Naive thymus-derived CD8-positive, alpha-beta T cell (primary cell): Measurements from ENCODE around the gene MAP3K4. TPM values are rescaled to one million over a fixed set of nuclear protein-coding genes. Genes with fewer than 3 reads are reported as not detected.

Experiments
- ATAC-seq, 2 donors: fragments of 150-1000 bp; cut with Tn5 transposase in 1 of 2; sonication (Bioruptor Pico), chemical (Tn5 transposase) in 1 of 2; 1 replicate in 1 of 2; 2 replicates in 1 of 2; pipeline ENCODE4 v1.10.0; 2021; ENCODE audit warnings: mild to moderate bottlenecking in 2 of 2, moderate library complexity in 2 of 2
- POLR2A ChIA-PET: fragments of 350-600 bp; sonication (Branson Sonifier 250); formaldehyde crosslinking; loops from one replicate; lab custom pipeline; 2021; ENCODE audit warnings: antibody characterized with exemption; lab: Charles Lee
- DNase-seq, 10 donors: peaks; one replicate each; pipeline versions ENCODE4 v3.0.0 to v3.0.0-alpha.2; 2020 to 2022
- H3K27ac Mint-ChIP-seq, 10 donors: one replicate each; pipeline ENCODE4 v1.8.0; 2020 to 2022; ENCODE audit warnings: mild to moderate bottlenecking in 10 of 10, mixed read lengths in 10 of 10, moderate library complexity in 4 of 10, inconsistent platforms in 1 of 10
- H3K27me3 Mint-ChIP-seq, 5 donors: one replicate each; pipeline ENCODE4 v1.8.0; 2021 to 2022; ENCODE audit warnings: mixed read lengths in 5 of 5
- H3K36me3 Mint-ChIP-seq, 3 donors: one replicate each; pipeline ENCODE4 v1.8.0; 2020 to 2022; ENCODE audit warnings: mixed read lengths in 3 of 3, mild to moderate bottlenecking in 2 of 3, inconsistent platforms in 1 of 3
- H3K4me1 Mint-ChIP-seq, 4 donors: one replicate each; pipeline ENCODE4 v1.8.0; 2021 to 2022; ENCODE audit warnings: mixed read lengths in 4 of 4
- H3K4me3 Mint-ChIP-seq, 10 donors: one replicate each; pipeline ENCODE4 v1.8.0; 2020 to 2022; ENCODE audit warnings: mild to moderate bottlenecking in 10 of 10, mixed read lengths in 10 of 10, moderate library complexity in 6 of 10, inconsistent platforms in 1 of 10
- H3K9me3 Mint-ChIP-seq, 9 donors: one replicate each; pipeline ENCODE4 v1.8.0; 2020 to 2022; ENCODE audit warnings: mixed read lengths in 9 of 9, mild to moderate bottlenecking in 3 of 9, inconsistent platforms in 1 of 9, moderate library complexity in 1 of 9
- polyA plus RNA-seq, 3 donors: library from polyadenylated mRNA; unstranded; fragments of 300-500 nt; fragmentation: Illumina TruSeq; gene quantifications; one replicate each; pipeline ENCODE4 v1.2.3, GENCODE V29; 2021
- total RNA-seq, 8 experiments: library from RNA in 2 of 8; stranded (reverse) in 2 of 8; gene quantifications; one replicate each; pipeline ENCODE4 v1.2.3 and lab custom pipeline; 2021 to 2026

The MAP3K4 gene
- total and polyA plus RNA-seq, 5 experiments from 2014 or later, result 4.2 to 63.8 (median 13.5) TPM

DNA sequence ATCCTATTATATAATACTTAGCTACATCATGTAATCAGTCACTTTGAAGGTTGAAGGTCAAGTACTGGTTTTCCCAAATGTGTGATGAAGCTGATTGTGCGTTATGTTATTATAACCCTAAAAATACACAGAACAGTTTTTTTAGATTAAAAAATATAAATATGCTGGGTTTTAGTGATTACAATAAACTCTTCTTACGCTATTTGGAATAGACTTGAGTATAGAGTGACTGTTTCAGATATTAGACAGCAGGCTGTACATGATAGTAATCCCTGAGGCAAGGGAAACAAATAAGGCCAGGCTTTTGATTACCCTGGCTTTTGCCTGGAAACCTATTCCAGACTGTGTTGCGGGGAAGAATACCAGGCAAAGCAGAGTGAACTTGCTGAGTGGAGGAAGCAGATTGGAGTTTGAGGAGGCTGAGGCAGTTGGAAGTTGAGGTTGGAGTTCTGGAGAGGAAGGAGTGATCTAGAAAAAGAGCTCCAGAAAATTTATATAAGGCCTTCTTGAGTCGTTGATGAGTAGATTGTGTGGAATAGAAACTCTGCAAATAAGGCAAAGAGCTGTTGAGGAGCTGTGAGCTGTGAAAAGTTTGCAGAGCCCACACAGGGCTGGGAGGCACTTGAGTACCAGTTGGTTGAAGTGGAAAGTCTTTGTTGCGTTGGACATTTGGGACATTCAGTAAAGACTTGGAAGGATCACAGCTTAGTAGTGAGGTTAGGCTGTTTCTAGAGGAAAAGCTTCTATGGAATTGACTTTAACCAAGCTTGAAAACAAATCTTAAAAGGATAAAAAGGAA is 26.4 kb downstream of the MAP3K4 start:
- Mint-ChIP-seq H3K4me3 (peak overlapping the region in 1 of 10 donors; percentile 8), H3K36me3 (peaks cover 6 to 28% (median 18%) of the 10 kb centered on the region in 3 donors), H3K9me3 (no peaks in the 10 kb centered on the region), H3K27ac (peak overlapping the region in 1 of 10 donors; percentile 42), H3K4me1 (peaks cover 24 to 53% (median 45%) of the 10 kb centered on the region in 4 donors), H3K27me3 (no peaks in the 10 kb centered on the region)
- no peak for ATAC-seq
- POLR2A ChIA-PET, result no interaction called here
- DNase-seq, result no peak

DNA sequence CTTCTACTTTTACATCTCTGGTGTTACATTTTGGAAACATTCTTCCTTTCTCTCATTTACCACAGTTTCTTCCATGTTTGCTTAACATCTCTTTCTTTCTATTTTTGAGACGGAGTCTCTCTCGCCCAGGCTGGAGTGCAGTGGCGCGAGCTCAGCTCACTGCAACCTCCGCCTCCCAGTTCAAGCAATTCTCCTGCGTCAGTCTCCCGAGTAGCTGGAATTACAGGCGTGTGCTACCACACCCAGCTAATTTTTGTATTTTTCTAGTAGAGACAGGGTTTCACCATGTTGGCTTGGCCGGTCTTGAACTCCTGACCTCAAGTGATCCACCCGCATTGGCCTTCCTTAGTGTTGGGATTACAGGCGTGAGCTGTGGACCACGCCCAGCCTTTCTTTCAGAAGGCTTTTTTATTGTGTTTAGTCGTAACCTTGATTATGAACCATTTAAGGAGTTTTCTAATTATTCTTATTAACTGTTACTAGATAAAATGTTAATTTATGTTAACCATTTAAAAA is 27.8 kb downstream of the MAP3K4 start:
- ATAC-seq, result no peak
- H3K9me3 Mint-ChIP-seq, result no peaks in the 10 kb centered on the region
- no peak overlapping the region for H3K4me3 Mint-ChIP-seq
- POLR2A ChIA-PET, result no interaction called here
- peaks cover 6 to 30% (median 18%) of the 10 kb centered on the region in 3 donors for H3K36me3 Mint-ChIP-seq
- no peak for DNase-seq
- H3K4me1 Mint-ChIP-seq, result peaks cover 24 to 49% (median 36%) of the 10 kb centered on the region in 4 donors
- H3K27ac Mint-ChIP-seq, result no peak overlapping the region
- no peaks in the 10 kb centered on the region for H3K27me3 Mint-ChIP-seq

DNA sequence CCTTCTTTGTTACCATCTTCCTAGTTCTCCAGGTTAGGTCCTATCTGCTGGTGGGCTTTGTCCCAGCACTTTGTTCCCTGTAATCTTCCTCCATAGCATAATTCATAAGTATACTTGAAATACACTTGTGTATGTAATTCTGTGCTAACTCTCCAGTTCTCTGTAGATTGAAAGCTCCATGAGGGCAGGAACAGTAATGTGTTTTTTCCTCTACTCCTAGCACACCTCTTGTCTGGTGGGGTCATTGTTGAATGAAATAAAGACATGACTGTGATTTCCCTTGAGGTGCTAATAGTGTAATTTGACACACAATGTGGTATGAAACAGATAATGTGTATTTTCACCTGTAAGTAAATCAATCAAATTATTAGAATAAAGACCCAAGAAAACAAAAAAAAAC is 30.0 kb downstream of the MAP3K4 start:
- no peak for DNase-seq
- H3K9me3 Mint-ChIP-seq, result no peaks in the 10 kb centered on the region
- H3K27ac Mint-ChIP-seq, result peak overlapping the region in 1 of 10 donors; percentile 15
- H3K36me3 Mint-ChIP-seq, result peaks cover 12 to 38% (median 18%) of the 10 kb centered on the region in 3 donors
- POLR2A ChIA-PET, result no interaction called here
- peaks cover 21 to 47% (median 33%) of the 10 kb centered on the region in 4 donors for H3K4me1 Mint-ChIP-seq
- H3K27me3 Mint-ChIP-seq, result no peaks in the 10 kb centered on the region
- no peak for ATAC-seq
- peak overlapping the region in 1 of 10 donors; percentile 9 for H3K4me3 Mint-ChIP-seq

DNA sequence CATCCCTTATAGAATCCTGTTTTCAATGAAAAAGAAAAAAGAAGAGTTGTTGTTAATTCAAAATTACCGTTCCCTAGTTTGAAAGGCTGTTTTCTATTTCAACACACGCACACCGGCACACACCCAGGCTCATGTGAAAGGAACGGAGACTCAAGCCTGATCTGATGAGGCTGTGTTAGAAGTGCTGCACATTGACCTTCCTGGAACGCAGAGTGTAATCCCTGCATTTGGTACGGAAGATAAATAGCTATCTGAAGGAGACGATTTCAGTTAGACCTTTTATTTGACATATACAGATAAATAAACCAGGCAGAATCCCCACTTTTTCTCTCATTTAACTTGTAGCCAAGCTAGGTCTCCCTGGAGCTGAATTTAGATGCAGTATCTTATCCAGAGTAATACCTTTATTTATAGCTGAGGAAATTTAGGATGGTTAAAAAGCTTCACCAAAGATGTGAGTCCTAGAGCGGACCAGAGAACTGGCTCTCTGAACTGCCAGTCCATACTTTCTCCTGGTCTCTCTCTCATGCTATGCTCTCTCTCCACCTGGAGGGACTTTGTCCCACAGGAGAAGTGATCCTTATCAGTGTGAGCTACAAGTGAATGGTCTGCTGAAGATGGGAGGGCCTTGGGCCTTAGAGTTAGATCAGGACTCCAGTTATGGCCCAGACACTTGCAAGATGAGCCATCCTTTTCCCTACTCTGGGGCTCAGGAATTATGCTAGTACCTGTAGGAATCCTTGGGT is 30.6 kb downstream of the MAP3K4 start:
- H3K4me3 Mint-ChIP-seq, result no peak overlapping the region
- no peaks in the 10 kb centered on the region for H3K27me3 Mint-ChIP-seq
- ATAC-seq (no peak), DNase-seq (no peak)
- no peaks in the 10 kb centered on the region for H3K9me3 Mint-ChIP-seq
- H3K27ac Mint-ChIP-seq, result no peak overlapping the region
- H3K36me3 Mint-ChIP-seq, result peaks cover 12 to 40% (median 18%) of the 10 kb centered on the region in 3 donors
- H3K4me1 Mint-ChIP-seq, result peaks cover 20 to 46% (median 35%) of the 10 kb centered on the region in 4 donors
- POLR2A ChIA-PET, result no interaction called here

DNA sequence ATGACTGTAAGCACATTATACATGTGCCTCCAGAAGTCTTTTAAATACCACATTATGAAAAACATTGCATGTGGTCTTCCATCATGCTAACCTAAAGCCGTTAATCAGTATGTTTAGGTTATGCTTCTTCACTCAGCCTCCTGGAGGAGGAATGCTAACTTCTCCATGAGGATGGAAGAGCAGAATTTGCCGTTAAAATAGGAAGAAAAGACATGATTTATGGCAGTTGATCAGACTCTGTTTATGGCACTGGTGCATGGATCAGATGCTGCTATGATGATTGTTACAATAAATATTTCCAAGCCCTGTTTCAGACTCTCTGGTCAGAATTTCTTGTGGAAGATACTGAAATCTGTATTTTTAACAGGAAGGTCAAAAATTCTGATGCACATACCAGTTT is 31.7 kb downstream of the MAP3K4 start:
- Mint-ChIP-seq H3K9me3 (no peaks in the 10 kb centered on the region), H3K36me3 (peaks cover 12 to 40% (median 18%) of the 10 kb centered on the region in 3 donors), H3K4me3 (no peak overlapping the region), H3K27me3 (no peaks in the 10 kb centered on the region), H3K27ac (no peak overlapping the region), H3K4me1 (peaks cover 20 to 48% (median 39%) of the 10 kb centered on the region in 4 donors)
- ATAC-seq (no peak), DNase-seq (no peak)
- POLR2A ChIA-PET, result no interaction called here

DNA sequence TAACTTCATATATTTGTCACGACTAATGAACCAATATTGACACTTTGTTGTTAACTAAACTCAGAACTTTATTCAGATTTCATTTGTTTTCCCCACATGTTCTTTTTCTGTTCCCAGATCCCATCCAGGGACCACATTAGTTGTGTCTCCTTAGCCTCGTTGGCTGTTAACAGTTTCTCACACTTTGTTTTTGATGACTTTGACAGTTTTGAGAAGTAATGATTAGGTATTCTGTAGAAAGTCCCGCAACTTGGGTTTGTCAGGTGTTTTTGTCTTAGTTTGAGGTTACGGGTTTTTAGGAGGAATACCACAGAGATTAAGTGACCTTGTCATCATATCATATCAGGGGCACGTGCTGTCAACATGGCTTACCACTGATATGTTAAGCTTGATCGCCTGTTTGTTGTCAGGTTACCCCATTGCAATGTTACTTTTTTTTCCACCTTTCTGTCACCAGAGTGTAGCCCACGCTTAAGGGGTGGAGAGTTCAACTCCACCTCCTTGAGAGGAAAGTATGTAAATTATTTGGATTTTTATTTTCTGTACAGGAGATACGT is 32.9 kb downstream of the MAP3K4 start:
- DNase-seq (no peak), ATAC-seq (no peak)
- Mint-ChIP-seq H3K9me3 (no peaks in the 10 kb centered on the region), H3K27ac (no peak overlapping the region), H3K4me1 (peaks cover 14 to 54% (median 42%) of the 10 kb centered on the region in 4 donors), H3K4me3 (no peak overlapping the region), H3K36me3 (peaks cover 12 to 38% (median 18%) of the 10 kb centered on the region in 3 donors), H3K27me3 (no peaks in the 10 kb centered on the region)
- POLR2A ChIA-PET, result no interaction called here

DNA sequence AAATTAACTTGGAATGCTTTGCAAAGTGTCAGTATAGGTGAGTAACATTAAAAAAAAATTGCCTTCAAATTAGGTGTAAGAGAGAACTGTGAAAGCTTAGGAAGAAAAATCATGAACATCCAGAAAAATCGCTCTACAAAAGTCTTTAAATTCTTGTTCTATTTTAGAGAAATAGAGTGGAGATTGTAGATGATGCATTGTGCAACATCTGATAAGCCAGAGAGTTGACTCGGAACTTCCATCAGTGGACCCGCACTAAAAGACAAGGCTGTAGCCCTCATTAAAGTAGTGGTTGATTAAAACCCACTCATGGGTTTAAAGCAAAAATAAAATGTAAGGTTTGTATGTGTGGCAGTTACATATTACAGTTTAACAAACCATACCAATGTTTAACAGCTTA is 35.8 kb downstream of the MAP3K4 start:
- Mint-ChIP-seq H3K4me1 (peaks cover 17 to 64% (median 57%) of the 10 kb centered on the region in 4 donors), H3K27ac (no peak overlapping the region), H3K4me3 (no peak overlapping the region), H3K27me3 (no peaks in the 10 kb centered on the region), H3K36me3 (peaks cover 6 to 28% (median 8%) of the 10 kb centered on the region in 3 donors), H3K9me3 (no peaks in the 10 kb centered on the region)
- no peak for DNase-seq
- no peak for ATAC-seq
- POLR2A ChIA-PET, result no interaction called here

DNA sequence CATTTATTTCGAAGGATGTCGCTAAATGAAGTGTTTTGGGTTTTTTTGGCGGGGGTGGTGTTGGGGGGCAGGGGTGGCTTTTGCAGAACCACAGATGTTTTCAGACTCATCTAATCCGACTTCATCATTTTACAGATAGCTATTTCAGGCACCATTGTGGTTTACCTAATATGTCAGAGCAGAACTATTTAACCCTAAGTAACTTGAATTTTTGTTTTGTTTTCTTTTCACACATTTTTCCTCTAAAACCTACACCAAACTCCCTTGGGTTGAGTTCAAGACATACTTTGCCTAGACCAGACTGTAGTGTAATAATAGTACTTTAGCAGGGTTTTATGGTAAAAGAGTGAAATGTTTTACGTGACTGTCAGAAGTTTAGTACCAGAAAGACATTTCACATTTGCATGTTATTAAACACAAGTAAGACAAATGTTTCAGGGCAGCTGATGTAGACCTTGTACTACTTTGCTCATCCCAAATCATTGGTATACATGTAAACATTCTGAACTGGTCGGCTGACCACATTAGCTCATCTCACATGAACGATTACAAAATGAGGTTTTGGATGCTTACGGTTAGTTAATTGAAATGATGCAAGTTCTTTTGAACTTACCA is 37.7 kb downstream of the MAP3K4 start:
- H3K27me3 Mint-ChIP-seq, result no peaks in the 10 kb centered on the region
- peak overlapping the region in 4 of 10 donors; percentile 8 to 35 (median 24) for H3K27ac Mint-ChIP-seq
- DNase-seq (no peak), ATAC-seq (no peak)
- peaks cover 17 to 64% (median 57%) of the 10 kb centered on the region in 4 donors for H3K4me1 Mint-ChIP-seq
- H3K36me3 Mint-ChIP-seq, result peaks cover 6 to 30% (median 8%) of the 10 kb centered on the region in 3 donors
- H3K4me3 Mint-ChIP-seq, result no peak overlapping the region
- POLR2A ChIA-PET, result interaction anchor here (0.5 kb wide), 1 partner anchor 10 kb away, joined by 8 read pairs; no protein-coding TSS in a partner anchor
- no peaks in the 10 kb centered on the region for H3K9me3 Mint-ChIP-seq

DNA sequence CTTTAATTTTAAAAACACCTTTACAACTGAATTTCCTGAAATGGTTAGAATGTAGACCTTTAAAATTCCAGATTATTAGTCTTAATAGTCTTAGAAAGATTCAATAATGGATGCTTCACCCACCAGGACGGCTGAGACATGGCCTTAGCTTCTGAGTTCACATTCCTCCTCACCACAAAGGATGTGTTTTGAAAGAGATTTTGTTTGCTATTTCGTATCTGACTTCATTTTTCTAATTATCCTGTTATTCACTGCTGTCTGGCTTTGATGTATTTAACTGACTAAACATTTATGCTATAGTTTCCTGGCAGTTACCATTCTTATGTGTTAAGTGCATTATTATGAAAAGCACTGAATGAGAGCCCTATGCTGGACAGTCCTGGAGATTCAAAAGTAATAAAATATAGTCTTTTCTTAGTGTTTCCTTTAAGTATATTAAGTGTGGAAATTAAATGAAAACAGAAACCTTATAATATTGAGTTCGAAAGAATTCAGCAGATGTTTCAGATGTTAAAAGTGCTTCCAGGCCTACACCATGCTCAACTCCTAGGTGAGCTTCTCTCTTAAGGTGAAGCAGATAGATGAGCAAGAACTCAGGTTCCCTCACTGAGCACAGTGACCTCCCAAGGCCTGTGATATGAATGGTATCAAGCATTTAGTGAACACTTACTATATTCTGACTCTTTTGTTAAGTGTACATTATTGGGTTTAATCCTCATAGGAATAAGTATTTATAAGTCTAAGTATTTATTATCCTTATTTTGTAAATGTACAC is 40.3 kb downstream of the MAP3K4 start:
- peaks cover 18 to 55% (median 43%) of the 10 kb centered on the region in 4 donors for H3K4me1 Mint-ChIP-seq
- H3K27ac Mint-ChIP-seq, result peak overlapping the region in 3 of 10 donors; percentile 1 to 61 (median 31)

DNA sequence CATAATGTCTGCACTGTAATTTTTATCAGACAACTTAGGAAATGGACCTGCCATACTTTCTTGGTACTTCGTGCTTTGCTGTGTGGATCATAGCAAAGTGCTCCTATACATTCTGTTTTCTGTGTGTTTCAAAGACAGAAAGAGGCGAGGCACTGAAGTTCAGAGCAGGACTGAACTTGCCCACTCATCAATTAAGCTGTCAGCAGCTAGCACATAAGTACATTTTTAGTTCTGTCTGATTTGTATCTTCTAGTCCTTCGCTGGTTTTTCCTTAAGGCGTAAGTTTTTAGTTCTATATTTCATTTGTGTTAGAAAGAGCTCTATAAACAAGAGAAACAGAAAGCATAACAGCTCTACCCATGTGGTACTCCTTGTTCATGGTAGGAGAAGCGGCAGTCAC is 42.1 kb downstream of the MAP3K4 start:
- DNase-seq, result no peak
- no peak for ATAC-seq
- Mint-ChIP-seq H3K4me3 (no peak overlapping the region), H3K27me3 (no peaks in the 10 kb centered on the region), H3K27ac (no peak overlapping the region), H3K4me1 (peaks cover 18 to 40% (median 34%) of the 10 kb centered on the region in 4 donors), H3K9me3 (no peaks in the 10 kb centered on the region), H3K36me3 (peaks cover 6 to 49% (median 15%) of the 10 kb centered on the region in 3 donors)
- POLR2A ChIA-PET, result no interaction called here

More for the DNA sequence above, 40.3 kb downstream of the MAP3K4 start:
- DNase-seq (no peak), ATAC-seq (no peak)
- POLR2A ChIA-PET, result no interaction called here
- Mint-ChIP-seq H3K27me3 (no peaks in the 10 kb centered on the region), H3K9me3 (no peaks in the 10 kb centered on the region), H3K4me3 (no peak overlapping the region), H3K36me3 (peaks cover 0 to 32% (median 5%) of the 10 kb centered on the region in 3 donors)

DNA sequence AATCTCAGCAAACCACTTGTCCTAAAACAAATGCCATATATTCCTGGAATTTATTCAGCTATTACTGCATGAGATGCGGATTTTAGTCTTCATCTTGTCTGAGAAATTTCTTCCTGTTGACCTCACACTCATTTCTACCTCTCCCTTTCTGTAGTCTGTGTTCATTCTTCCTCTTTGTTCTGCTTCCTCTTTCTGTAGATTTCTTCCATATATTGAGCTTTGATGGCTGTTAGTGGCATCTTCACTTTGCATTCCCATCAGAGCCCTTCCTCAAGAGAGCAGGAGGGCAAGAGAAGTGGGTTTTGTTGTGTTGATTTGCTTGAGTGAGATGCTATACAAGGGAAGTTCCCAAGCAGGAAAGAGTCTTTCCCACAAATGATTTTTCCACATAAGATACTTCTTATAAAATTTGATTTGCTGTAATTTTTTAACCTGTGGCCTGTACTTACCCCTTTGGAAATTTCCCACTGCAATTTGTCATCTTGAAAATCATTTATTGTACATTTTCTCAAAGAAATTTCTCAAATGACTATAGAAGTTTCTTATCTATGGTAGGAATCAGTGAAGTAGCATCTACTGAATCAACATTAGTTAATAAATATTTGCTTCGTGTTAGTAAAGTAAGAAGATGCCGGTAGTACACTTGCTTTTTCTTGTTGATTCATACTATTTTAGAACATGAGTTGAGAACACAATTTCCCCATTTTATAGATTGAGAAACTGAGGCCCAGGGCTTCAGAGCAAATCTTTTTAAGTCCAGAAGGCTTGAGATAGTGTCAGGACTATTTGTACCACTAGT is 43.8 kb downstream of the MAP3K4 start:
- ATAC-seq (no peak), DNase-seq (no peak)
- Mint-ChIP-seq H3K4me3 (no peak overlapping the region), H3K9me3 (no peaks in the 10 kb centered on the region), H3K27me3 (no peaks in the 10 kb centered on the region), H3K4me1 (peaks cover 14 to 22% (median 20%) of the 10 kb centered on the region in 4 donors), H3K36me3 (peaks cover 6 to 63% (median 27%) of the 10 kb centered on the region in 3 donors), H3K27ac (peak overlapping the region in 2 of 10 donors; percentile 3 to 41)
- POLR2A ChIA-PET, result no interaction called here
